H1 (cell line): Measurements from ENCODE around the gene PITPNM1. TPM values are rescaled to one million over a fixed set of nuclear protein-coding genes. Genes with fewer than 3 reads are reported as not detected.

Source experiments
- CTCF ChIA-PET: fragments of 300-600 bp; sonication (Branson Sonifier 250); formaldehyde crosslinking; loops from one replicate; lab custom pipeline; 2021; ENCODE audit not compliant: partially characterized antibody; lab: Charles Lee
- POLR2A ChIA-PET: fragments of 300-600 bp; sonication (Branson Sonifier 250); formaldehyde crosslinking; loops from one replicate; lab custom pipeline; 2021; ENCODE audit warnings: inconsistent platforms; ENCODE audit not compliant: partially characterized antibody; lab: Charles Lee
- DNase-seq, 2 experiments: peaks; one replicate each; pipeline versions ENCODE4 v3.0.0 to v3.0.0-alpha.2; 2010 to 2022; ENCODE audit warnings: low spot score in 2 of 2, low read depth in 1 of 2, mixed read lengths in 1 of 2
- FAIRE-seq: peaks from 2 replicates; lab custom pipeline; 2011; peaks lifted over from hg19 to GRCh38; lab: Jason Lieb, UNC
- H2AFZ ChIP-seq: 2 replicates; pipeline ENCODE4 v1.8.1; 2012; ENCODE audit warnings: low read length, inconsistent platforms
- H2AK5ac ChIP-seq: 2 replicates; pipeline ENCODE4 v1.6.1; 2013; ENCODE audit warnings: low read depth, low read length
- H2BK120ac ChIP-seq: replicated peaks from 2 replicates; pipeline ENCODE3; 2013; ENCODE audit warnings: low read depth, low read length, inconsistent platforms
- H2BK12ac ChIP-seq: 2 replicates; pipeline ENCODE4 v1.6.1; 2013; ENCODE audit warnings: low read depth, low read length
- H2BK15ac ChIP-seq: 2 replicates; pipeline ENCODE4 v1.6.1; 2013; ENCODE audit warnings: low read length
- H2BK20ac ChIP-seq: 2 replicates; pipeline ENCODE4 v1.6.1; 2013; ENCODE audit warnings: low read length
- H2BK5ac ChIP-seq: 2 replicates; pipeline ENCODE4 v1.6.1; 2013; ENCODE audit warnings: low read depth, low read length
- H3K14ac ChIP-seq: 2 replicates; pipeline ENCODE4 v1.6.1; 2013; ENCODE audit warnings: inconsistent platforms; ENCODE audit not compliant: insufficient read length
- H3K18ac ChIP-seq: 2 replicates; pipeline ENCODE4 v1.6.1; 2013; ENCODE audit warnings: low read length; ENCODE audit errors: extremely low read depth
- H3K23ac ChIP-seq: 2 replicates; pipeline ENCODE4 v1.6.1; 2013; ENCODE audit warnings: inconsistent platforms; ENCODE audit not compliant: insufficient read length
- H3K23me2 ChIP-seq: 2 replicates; pipeline ENCODE4 v1.6.1; 2013; ENCODE audit warnings: low read depth, low read length
- H3K27ac ChIP-seq: 2 replicates; pipeline ENCODE4 v1.6.1; 2011; ENCODE audit warnings: low read depth, low read length, inconsistent platforms
- H3K27me3 ChIP-seq, 4 experiments: replicated peaks in 1 of 4; 1 replicate in 1 of 4; 2 replicates in 3 of 4; pipeline versions ENCODE4 v1.6.1 to v1.8.1; 2011 to 2013; ENCODE audit warnings: low read length in 3 of 4, mild to moderate bottlenecking in 3 of 4, inconsistent platforms in 2 of 4, mixed read lengths in 2 of 4, moderate library complexity in 1 of 4; ENCODE audit not compliant: control insufficient read depth in 3 of 4, insufficient read depth in 3 of 4; ENCODE audit errors: extremely low read depth in 1 of 4
- H3K36me3 ChIP-seq, 4 experiments: 2 replicates each; pipeline versions ENCODE4 v1.6.1 to v1.8.1; 2011 to 2013; ENCODE audit warnings: mild to moderate bottlenecking in 4 of 4, low read length in 3 of 4, moderate library complexity in 2 of 4, control low read depth in 1 of 4, inconsistent platforms in 1 of 4; ENCODE audit not compliant: insufficient read depth in 4 of 4, control insufficient read depth in 2 of 4
- H3K4ac ChIP-seq: replicated peaks from 2 replicates; pipeline ENCODE3; 2013; ENCODE audit warnings: low read length, low read depth, mixed read lengths, inconsistent platforms; ENCODE audit not compliant: insufficient read length
- H3K4me1 ChIP-seq, 4 experiments: replicated peaks in 1 of 4; 1 replicate in 1 of 4; 2 replicates in 3 of 4; pipeline versions ENCODE4 v1.6.1 to v1.8.1; 2011 to 2013; ENCODE audit warnings: low read length in 3 of 4, inconsistent platforms in 2 of 4, mixed read lengths in 1 of 4; ENCODE audit not compliant: insufficient read depth in 4 of 4, control insufficient read depth in 3 of 4
- H3K4me2 ChIP-seq, 2 experiments: 2 replicates each; pipeline versions ENCODE4 v1.6.1 to v1.8.1; 2011 to 2013; ENCODE audit warnings: low read depth in 2 of 2, low read length in 2 of 2, control low read depth in 1 of 2, inconsistent platforms in 1 of 2, mild to moderate bottlenecking in 1 of 2; ENCODE audit not compliant: insufficient read depth in 1 of 2
- H3K4me3 ChIP-seq, 4 experiments: fragments of 200-600, 300-600 bp in 1 of 4; sonication (generic), shearing (Covaris generic), sonication (Bioruptor Twin) in 1 of 4; 2 replicates each; pipeline versions ENCODE4 v1.5.1 to v1.8.1; 2011 to 2016; ENCODE audit warnings: low read length in 4 of 4, low read depth in 3 of 4, control low read depth in 2 of 4, inconsistent platforms in 2 of 4, mild to moderate bottlenecking in 2 of 4, mixed read lengths in 1 of 4, moderate library complexity in 1 of 4; ENCODE audit not compliant: insufficient read depth in 2 of 4; ENCODE audit errors: extremely low read depth in 1 of 4
- H3K56ac ChIP-seq: replicated peaks from 2 replicates; pipeline ENCODE3; 2013; ENCODE audit warnings: low read depth, mild to moderate bottlenecking, mixed read lengths, low read length, inconsistent platforms; ENCODE audit not compliant: insufficient read length
- H3K79me1 ChIP-seq: 2 replicates; pipeline ENCODE4 v1.6.1; 2013; ENCODE audit warnings: low read depth, low read length, control low read depth
- H3K79me2 ChIP-seq, 2 experiments: 2 replicates each; pipeline versions ENCODE4 v1.6.1 to v1.8.1; 2012 to 2013; ENCODE audit warnings: low read length in 2 of 2, mild to moderate bottlenecking in 2 of 2, inconsistent platforms in 1 of 2; ENCODE audit not compliant: insufficient read depth in 2 of 2, control insufficient read depth in 1 of 2
- H3K9ac ChIP-seq, 4 experiments: replicated peaks in 1 of 4; 1 replicate in 1 of 4; 2 replicates in 3 of 4; pipeline versions ENCODE4 v1.6.1 to v1.8.1; 2011 to 2013; ENCODE audit warnings: low read depth in 3 of 4, low read length in 3 of 4, control low read depth in 2 of 4, mild to moderate bottlenecking in 2 of 4, moderate library complexity in 2 of 4, inconsistent platforms in 1 of 4; ENCODE audit errors: extremely low read depth in 1 of 4
- H3K9me3 ChIP-seq, 2 experiments: 2 replicates each; pipeline versions ENCODE4 v1.6.1 to v1.8.1; 2012 to 2013; ENCODE audit warnings: mild to moderate bottlenecking in 2 of 2, moderate library complexity in 2 of 2, control low read depth in 1 of 2, inconsistent platforms in 1 of 2, low read depth in 1 of 2, low read length in 1 of 2, mixed read lengths in 1 of 2; ENCODE audit not compliant: insufficient read depth in 2 of 2
- H4K20me1 ChIP-seq, 2 experiments: replicated peaks in 1 of 2; 2 replicates each; pipeline versions ENCODE3 to v1.8.1; 2011 to 2013; ENCODE audit warnings: inconsistent platforms in 2 of 2, low read length in 2 of 2, mild to moderate bottlenecking in 1 of 2; ENCODE audit not compliant: insufficient read depth in 2 of 2, control insufficient read depth in 1 of 2
- H4K5ac ChIP-seq: 2 replicates; pipeline ENCODE4 v1.6.1; 2013; ENCODE audit warnings: low read length, low read depth, mixed read lengths, inconsistent platforms; ENCODE audit not compliant: insufficient read length
- H4K8ac ChIP-seq: 2 replicates; pipeline ENCODE4 v1.8.0; 2013; ENCODE audit warnings: mild to moderate bottlenecking, moderate library complexity, low read length, inconsistent platforms; ENCODE audit not compliant: insufficient read depth; ENCODE audit errors: extremely low read depth
- H4K91ac ChIP-seq: replicated peaks from 2 replicates; pipeline ENCODE3; 2013; ENCODE audit warnings: low read length, mixed read lengths, inconsistent platforms; ENCODE audit not compliant: insufficient read length
- TBP ChIP-seq: IDR thresholded peaks from 2 replicates; pipeline ENCODE4 v1.6.1; 2011; ENCODE audit warnings: low read depth, low read length, improper control_type of control experiment
- WGBS, 2 experiments: shearing (Covaris generic) in 1 of 2; methylation state at CpG; one replicate each; pipeline versions ENCODE4 v1.1.6 to v1.1.7; 2013 to 2015; ENCODE audit warnings: low lambda C conversion rate in 2 of 2, mixed read lengths in 2 of 2, inconsistent platforms in 1 of 2, low coverage in 1 of 2, missing lambda C conversion rate in 1 of 2; ENCODE audit not compliant: insufficient replicate concordance in 2 of 2, insufficient coverage in 1 of 2, insufficient read length in 1 of 2; ENCODE audit errors: extremely low coverage in 1 of 2, missing lambda C conversion rate in 1 of 2; 5-methylcytosine and 5-hydroxymethylcytosine counted together
- polyA plus RNA-seq, 7 experiments: library from polyadenylated mRNA; depleted of rRNA in 3 of 7; stranded (reverse) in 5 of 7; unstranded in 2 of 7; fragments of >200 nt in 5 of 7; fragments of 200-250 nt in 2 of 7; gene quantifications; 1 replicate in 5 of 7; 2 replicates in 1 of 7; 4 replicates in 1 of 7; pipeline versions ENCODE4 v1.2.1 to v1.2.3, GENCODE V29; 2011 to 2013; ENCODE audit warnings: missing spikeins in 2 of 7, mixed read lengths in 2 of 7
- total RNA-seq: library from RNA; stranded (reverse); fragmentation: NEBNext Ultra II Directional; extraction: Animal tissue kit (Norgen Biotek cat#: 25700); gene quantifications from 2 replicates; pipeline ENCODE4 v1.2.1, GENCODE V29; 2021

Gene PITPNM1
- total and polyA plus RNA-seq, 2 of the 8 experiments (the other 6 are each of a cell fraction or from before 2014, with no cell fraction given): 27.2 to 52.7 TPM

DNA sequence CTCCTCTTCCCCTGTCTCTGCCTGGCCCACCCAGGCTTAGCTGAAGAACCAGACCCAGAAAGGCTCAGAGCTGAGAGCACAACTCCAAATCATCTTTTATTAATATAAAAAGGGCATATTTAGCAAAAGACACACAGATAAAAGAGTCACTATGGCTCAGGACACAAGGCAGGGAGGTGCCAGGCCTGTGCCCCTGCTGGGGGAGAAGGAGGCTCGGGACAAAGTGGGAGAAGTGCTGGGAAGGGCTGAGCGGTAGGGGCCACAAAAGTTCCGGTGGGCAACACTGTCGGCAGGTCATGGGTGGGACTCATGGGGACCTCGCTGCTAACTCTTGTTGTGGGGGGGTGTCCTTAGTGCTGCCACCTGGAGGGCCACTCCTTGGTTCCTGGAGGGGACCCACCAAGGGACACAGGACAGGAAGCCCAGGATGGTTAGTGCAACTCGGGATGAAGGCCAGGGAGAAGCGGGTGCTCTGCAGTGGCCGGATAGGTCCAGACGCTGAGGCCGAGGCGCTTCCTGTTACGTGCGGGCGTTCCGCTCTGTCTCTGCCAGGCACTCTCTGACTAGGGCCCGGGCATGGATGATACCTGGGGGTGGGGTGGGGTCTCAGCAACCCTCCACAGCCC lies 1.4 kb upstream of the PITPNM1 start:
- Histone ChIP-seq H2BK5ac (no peak overlapping the region), H3K36me3 (peaks cover 0 to 3% (median 0%) of the 10 kb centered on the region in 4 experiments; a peak in 4 of 8 replicates), H4K91ac (no peak overlapping the region), H3K27ac (no peak overlapping the region), H3K4me2 (peak overlapping the region; percentile 66 to 84; a peak in 2 of 4 replicates), H3K4ac (no peak overlapping the region), H3K14ac (no peak overlapping the region), H3K79me1 (no peaks in the 10 kb centered on the region), H2BK15ac (no peak overlapping the region), H3K79me2 (0 out of 4 replicates have a peak, but pooled peaks cover 0 to 8% of the 10 kb centered on the region in 2 experiments), H3K23ac (no peak overlapping the region), H2AFZ (no peak overlapping the region), H3K4me1 (peaks cover 0 to 30% (median 10%) of the 10 kb centered on the region in 4 experiments; a peak in 6 of 7 replicates), H3K27me3 (peaks cover 0 to 8% (median 4%) of the 10 kb centered on the region in 4 experiments; a peak in 3 of 7 replicates), H2BK20ac (no peak overlapping the region), H4K5ac (no peak overlapping the region), H3K56ac (no peak overlapping the region), H3K4me3 (no peak overlapping the region; a peak in 1 of 8 replicates), H3K23me2 (peaks cover 23% of the 10 kb centered on the region), H3K9ac (no peak overlapping the region), H3K18ac (no peak overlapping the region), H4K8ac (no peak overlapping the region), H2AK5ac (no peak overlapping the region), H3K9me3 (no peaks in the 10 kb centered on the region), H2BK120ac (no peak overlapping the region), H2BK12ac (no peak overlapping the region), H4K20me1 (peaks cover 4 to 16% of the 10 kb centered on the region in 2 experiments)
- DNase-seq (no peak), FAIRE-seq (no peak)
- WGBS, 2 experiments: 88% methylated on average over 16 of the region's 16 CpGs; no CpG with 5 or more reads in 1 of the 2 experiments
- POLR2A ChIA-PET: interaction anchor here (1.5 kb wide), 1 partner anchor 16 kb away, joined by 3 read pairs; no protein-coding TSS in a partner anchor
- CTCF ChIA-PET: interaction anchor here (1.0 to 2.0 kb wide), 5 partner anchors 17 to 149 kb away, joined by 3 to 8 read pairs (median 3); partner anchors contain the start of gene CABP4
- TF ChIP-seq TBP: no peak
